A673 (cell line): Measurements from ENCODE around the gene PPAT. TPM values are rescaled to one million over a fixed set of nuclear protein-coding genes. Genes with fewer than 3 reads are reported as not detected.

Source experiments
- BruUV-seq: library from RNA; stranded (reverse); fragments of 400-500 nt; replicated peaks from 2 replicates; lab custom pipeline; 2021; lab: Mats Ljungman, UMichigan
- CTCF ChIA-PET: fragments of 300-600 bp; sonication (Branson Sonifier 250); formaldehyde crosslinking; loops from one replicate; lab custom pipeline; 2022; ENCODE audit warnings: antibody characterized with exemption; lab: Charles Lee
- POLR2A ChIA-PET: fragments of 300-600 bp; sonication (Branson Sonifier 250); formaldehyde crosslinking; loops from one replicate; lab custom pipeline; 2022; ENCODE audit warnings: antibody characterized with exemption; ENCODE audit not compliant: low non-redundant PET; lab: Charles Lee
- DNase-seq: peaks from one replicate; pipeline ENCODE4 v3.0.0-alpha.2; 2015; ENCODE audit warnings: low spot score
- H3K27ac ChIP-seq: fragments of 200-600 bp; sonication (generic); 2 replicates; pipeline ENCODE4 v1.5.1; 2016; ENCODE audit warnings: mixed run types, low read depth, mild to moderate bottlenecking, mixed read lengths, antibody characterized with exemption, low read length; ENCODE audit not compliant: poor library complexity, severe bottlenecking
- H3K27me3 ChIP-seq: fragments of 200-600 bp; sonication (generic); replicated peaks from 2 replicates; pipeline ENCODE4 v1.6.1; 2017; ENCODE audit warnings: mixed run types, low read depth, mild to moderate bottlenecking, mixed read lengths, antibody characterized with exemption, low read length; ENCODE audit not compliant: insufficient read depth, poor library complexity
- H3K36me3 ChIP-seq: fragments of 200-600 bp; sonication (generic); 2 replicates; pipeline ENCODE4 v1.6.1; 2016; ENCODE audit warnings: mixed run types, mild to moderate bottlenecking, mixed read lengths, antibody characterized with exemption, low read length; ENCODE audit not compliant: insufficient read depth, poor library complexity, severe bottlenecking
- H3K4me1 ChIP-seq: fragments of 200-600 bp; sonication (generic); 2 replicates; pipeline ENCODE4 v1.6.1; 2017; ENCODE audit warnings: mixed run types, mild to moderate bottlenecking, mixed read lengths, antibody characterized with exemption, low read length; ENCODE audit not compliant: insufficient read depth, poor library complexity, severe bottlenecking
- H3K4me3 ChIP-seq: fragments of 200-600 bp; sonication (generic); 2 replicates; pipeline ENCODE4 v1.5.1; 2016; ENCODE audit warnings: low read depth, mixed run types, mild to moderate bottlenecking, mixed read lengths, low read length; ENCODE audit not compliant: poor library complexity, severe bottlenecking
- H3K9me3 ChIP-seq: fragments of 200-600 bp; sonication (generic); 2 replicates; pipeline ENCODE4 v1.6.1; 2016; ENCODE audit warnings: mixed run types, low read depth, mild to moderate bottlenecking, mixed read lengths, antibody characterized with exemption, low read length; ENCODE audit not compliant: poor library complexity, severe bottlenecking
- EZH2 ChIP-seq: fragments of 200-600 bp; sonication (generic); IDR thresholded peaks from 2 replicates; pipeline ENCODE4 v1.6.1; 2017; ENCODE audit warnings: borderline replicate concordance, low read depth, mild to moderate bottlenecking, mixed read lengths, antibody characterized with exemption, low read length; ENCODE audit not compliant: poor library complexity, severe bottlenecking
- intact Hi-C: fragments of 100-400 bp; cut with micrococcal nuclease; formaldehyde crosslinking; loops from one replicate; pipeline ENCODE4 v1.10.0; 2022; ENCODE audit not compliant: unreplicated experiment
- total RNA-seq: library from RNA; stranded (reverse); gene quantifications from 2 replicates; pipeline ENCODE4 v1.2.3, GENCODE V29; 2021
- TF ChIP-seq, protein P1 (sequence below): fragments of 300-800, 200-600 bp; sonication (generic); conservative IDR thresholded peaks from 2 replicates; pipeline ENCODE4 v1.5.1; 2017; ENCODE audit warnings: low read depth, mild to moderate bottlenecking, antibody characterized with exemption, low read length, moderate library complexity, mixed read lengths

The PPAT gene
- total RNA-seq, 1 experiment from 2014 or later = 41.6 TPM

DNA sequence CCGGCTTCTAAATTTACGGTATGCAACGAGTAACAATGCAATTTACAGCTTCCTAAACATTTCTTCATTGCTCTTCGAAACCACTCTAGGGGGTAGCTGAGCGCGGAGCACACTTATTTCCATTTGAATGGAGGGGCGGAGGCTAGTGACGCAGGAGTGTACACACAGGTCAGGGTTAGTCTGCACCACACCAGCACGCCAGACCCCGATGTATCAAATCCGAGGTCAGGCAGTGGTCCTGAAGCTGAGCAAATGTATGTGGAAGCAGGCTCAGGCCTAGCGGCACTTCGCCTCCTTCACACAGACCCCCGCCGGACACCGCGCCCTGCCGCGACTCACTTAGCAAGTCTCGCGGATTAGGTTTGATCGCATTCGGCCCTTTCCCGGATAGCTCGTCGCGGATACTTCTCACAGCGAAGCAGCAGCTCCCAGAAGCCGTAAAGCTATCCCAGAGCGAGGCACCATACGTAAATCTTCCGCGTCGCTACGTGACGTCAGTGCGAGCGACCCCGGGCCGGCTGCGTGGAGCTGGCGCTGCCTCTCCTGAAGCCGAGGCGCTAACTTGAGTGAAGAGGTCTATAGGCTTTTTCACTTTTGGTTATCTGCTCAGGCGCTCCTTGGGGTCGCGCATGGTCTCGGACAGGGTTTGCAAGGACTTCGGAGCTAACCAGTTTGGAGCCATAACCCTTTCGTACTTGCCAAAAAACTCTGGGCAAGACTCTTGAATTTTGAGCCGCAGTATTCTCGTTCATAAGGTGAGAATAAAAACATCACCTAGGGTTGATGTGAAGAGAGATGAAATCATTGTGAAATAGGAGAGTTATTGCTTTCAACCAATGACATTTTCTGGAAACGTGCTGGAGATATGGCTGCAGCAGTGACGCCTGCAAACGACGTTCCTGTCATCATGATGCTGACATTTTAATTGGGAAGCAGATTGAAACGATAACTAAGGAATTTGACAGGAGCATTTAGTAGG is 48.1 kb downstream of the PPAT start, which contains the start of gene AASDH:
AASDH (minus strand) TSS at position 469 of the 979 bp plus-strand sequence. CDS start 3,192 bp downstream, outside the sequence.
- intact Hi-C loops = no loop called here
- ChIA-PET CTCF (no interaction called here), POLR2A (interaction anchor here (0.6 kb wide), 3 partner anchors 11 to 37 kb away, joined by 3 to 4 read pairs (median 4); no protein-coding TSS in a partner anchor)
- peak; percentile 92 for DNase-seq
- H3K36me3 ChIP-seq = no peaks in the 10 kb centered on the region
- H3K4me1 ChIP-seq = no peaks in the 10 kb centered on the region
- H3K4me3 ChIP-seq = peak within 1 kb of the TSS; percentile 77
- no peaks in the 10 kb centered on the region for H3K9me3 ChIP-seq
- peak within 1 kb of the TSS; percentile 95 for H3K27ac ChIP-seq
- no peaks in the 10 kb centered on the region for H3K27me3 ChIP-seq
- BruUV-seq = TSS peak; percentile 88
- TF ChIP-seq EZH2 = no peak
- TF ChIP-seq, protein P1, sequence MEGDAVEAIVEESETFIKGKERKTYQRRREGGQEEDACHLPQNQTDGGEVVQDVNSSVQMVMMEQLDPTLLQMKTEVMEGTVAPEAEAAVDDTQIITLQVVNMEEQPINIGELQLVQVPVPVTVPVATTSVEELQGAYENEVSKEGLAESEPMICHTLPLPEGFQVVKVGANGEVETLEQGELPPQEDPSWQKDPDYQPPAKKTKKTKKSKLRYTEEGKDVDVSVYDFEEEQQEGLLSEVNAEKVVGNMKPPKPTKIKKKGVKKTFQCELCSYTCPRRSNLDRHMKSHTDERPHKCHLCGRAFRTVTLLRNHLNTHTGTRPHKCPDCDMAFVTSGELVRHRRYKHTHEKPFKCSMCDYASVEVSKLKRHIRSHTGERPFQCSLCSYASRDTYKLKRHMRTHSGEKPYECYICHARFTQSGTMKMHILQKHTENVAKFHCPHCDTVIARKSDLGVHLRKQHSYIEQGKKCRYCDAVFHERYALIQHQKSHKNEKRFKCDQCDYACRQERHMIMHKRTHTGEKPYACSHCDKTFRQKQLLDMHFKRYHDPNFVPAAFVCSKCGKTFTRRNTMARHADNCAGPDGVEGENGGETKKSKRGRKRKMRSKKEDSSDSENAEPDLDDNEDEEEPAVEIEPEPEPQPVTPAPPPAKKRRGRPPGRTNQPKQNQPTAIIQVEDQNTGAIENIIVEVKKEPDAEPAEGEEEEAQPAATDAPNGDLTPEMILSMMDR = no peak

DNA sequence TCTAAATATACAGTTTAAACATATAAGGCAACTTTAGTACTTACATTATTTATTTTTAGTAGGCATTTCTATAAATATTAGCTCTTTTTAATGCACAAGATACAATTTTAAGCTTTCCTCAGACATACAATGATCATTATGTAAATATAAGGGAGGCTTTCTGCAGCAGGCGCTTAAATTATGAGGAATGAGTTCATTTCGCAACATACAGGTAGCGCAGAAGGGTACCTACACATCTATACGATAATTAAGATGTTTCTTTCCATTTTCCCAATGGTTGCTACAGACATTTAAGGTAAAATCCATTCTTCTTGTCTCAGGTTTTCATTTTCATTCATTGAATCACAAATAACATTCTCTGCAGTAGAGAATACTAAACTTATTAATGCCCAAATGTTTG is 49.3 kb downstream of the PPAT start:
- Histone ChIP-seq H3K9me3 (no peaks in the 10 kb centered on the region), H3K4me3 (peak overlapping the region; percentile 77), H3K27ac (no peak overlapping the region), H3K4me1 (no peaks in the 10 kb centered on the region), H3K36me3 (no peaks in the 10 kb centered on the region), H3K27me3 (no peaks in the 10 kb centered on the region)
- POLR2A ChIA-PET = no interaction called here
- TF ChIP-seq, protein P1 = no peak
- intact Hi-C loops = no loop called here
- CTCF ChIA-PET = no interaction called here
- no peak for DNase-seq
- BruUV-seq = no TSS peak

DNA sequence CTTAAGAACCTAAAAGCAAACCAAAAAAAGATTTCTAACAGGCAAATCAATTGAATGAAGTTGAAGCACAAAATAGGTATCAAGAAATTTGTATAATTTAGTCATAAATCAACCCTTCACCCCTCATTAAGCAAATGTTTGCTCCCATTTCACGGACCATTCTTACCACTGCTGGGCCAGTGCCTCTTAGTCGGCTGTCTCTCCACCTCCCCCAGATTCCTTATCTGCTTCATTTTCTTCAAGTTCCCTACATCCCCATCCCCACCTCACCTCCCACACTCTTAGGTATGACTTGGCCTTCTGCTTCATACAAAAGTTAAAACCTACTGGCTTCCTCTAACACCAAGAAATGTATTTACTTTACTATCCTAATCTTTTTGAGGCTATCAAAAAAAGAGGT is 60.0 kb downstream of the PPAT start:
- Histone ChIP-seq H3K4me1 (no peaks in the 10 kb centered on the region), H3K27ac (no peak overlapping the region), H3K9me3 (no peaks in the 10 kb centered on the region), H3K27me3 (no peaks in the 10 kb centered on the region), H3K36me3 (no peaks in the 10 kb centered on the region), H3K4me3 (no peak overlapping the region)
- DNase-seq = no peak
- BruUV-seq = no TSS peak
- ChIA-PET CTCF (no interaction called here), POLR2A (no interaction called here)
- no peak for TF ChIP-seq EZH2
- TF ChIP-seq, protein P1 = no peak
- intact Hi-C loops = no loop called here
